ENCODE data around the gene EPHB6.

Gene EPHB6

GRCh38 chr7:142875456-142875855, 20.6 kb downstream of the EPHB6 start:
- Histone ChIP-seq H3K4me3 (ENCODE audit: low read depth, low read length) (no peak overlapping the region), H3K4me1 (ENCODE audit: control insufficient read depth, insufficient read depth, low read length) (no peaks in the 10 kb centered on the region), H3K9me3 (ENCODE audit: control insufficient read depth, insufficient read depth, low read length) (no peaks in the 10 kb centered on the region), H3K9ac (ENCODE audit: low read depth, low read length) (no peak overlapping the region), H3K36me3 (ENCODE audit: control insufficient read depth, insufficient read depth, low read length) (peaks cover 3% of the 10 kb centered on the region), H3K27me3 (ENCODE audit: control insufficient read depth, insufficient read depth, low read length) (no peaks in the 10 kb centered on the region)

- H3K9ac ChIP-seq (ENCODE audit: low read depth, low read length): no peak overlapping the region
- no peaks in the 10 kb centered on the region for H3K9me3 ChIP-seq (ENCODE audit: control insufficient read depth, insufficient read depth, low read length)
- no peak overlapping the region for H3K4me3 ChIP-seq (ENCODE audit: low read depth, low read length)
- H3K4me1 ChIP-seq (ENCODE audit: control insufficient read depth, insufficient read depth, low read length): no peaks in the 10 kb centered on the region
- no peaks in the 10 kb centered on the region for H3K27me3 ChIP-seq (ENCODE audit: control insufficient read depth, insufficient read depth, low read length)
- H3K36me3 ChIP-seq (ENCODE audit: control insufficient read depth, insufficient read depth, low read length): no peaks in the 10 kb centered on the region
Observed at GRCh38 chr7:142876236-142876960, 21.5 kb downstream of the EPHB6 start.

GRCh38 chr7:142876991-142877910, 22.4 kb downstream of the EPHB6 start:
- H3K36me3 ChIP-seq (ENCODE audit: control insufficient read depth, insufficient read depth, low read length): no peaks in the 10 kb centered on the region
- H3K4me3 ChIP-seq (ENCODE audit: low read depth, low read length): no peak overlapping the region
- no peak overlapping the region for H3K9ac ChIP-seq (ENCODE audit: low read depth, low read length)
- no peaks in the 10 kb centered on the region for H3K9me3 ChIP-seq (ENCODE audit: control insufficient read depth, insufficient read depth, low read length)
- H3K27me3 ChIP-seq (ENCODE audit: control insufficient read depth, insufficient read depth, low read length): no peaks in the 10 kb centered on the region
- no peaks in the 10 kb centered on the region for H3K4me1 ChIP-seq (ENCODE audit: control insufficient read depth, insufficient read depth, low read length)

GRCh38 chr7:142878315-142878714, 23.4 kb downstream of the EPHB6 start:
- no peak overlapping the region for H3K9ac ChIP-seq (ENCODE audit: low read depth, low read length)
- H3K36me3 ChIP-seq (ENCODE audit: control insufficient read depth, insufficient read depth, low read length): no peaks in the 10 kb centered on the region
- no peaks in the 10 kb centered on the region for H3K9me3 ChIP-seq (ENCODE audit: control insufficient read depth, insufficient read depth, low read length)
- no peaks in the 10 kb centered on the region for H3K27me3 ChIP-seq (ENCODE audit: control insufficient read depth, insufficient read depth, low read length)
- H3K4me3 ChIP-seq (ENCODE audit: low read depth, low read length): no peak overlapping the region
- H3K4me1 ChIP-seq (ENCODE audit: control insufficient read depth, insufficient read depth, low read length): no peaks in the 10 kb centered on the region

GRCh38 chr7:142879060-142879459, 24.2 kb downstream of the EPHB6 start:
- no peaks in the 10 kb centered on the region for H3K27me3 ChIP-seq (ENCODE audit: control insufficient read depth, insufficient read depth, low read length)
- H3K4me3 ChIP-seq (ENCODE audit: low read depth, low read length): no peak overlapping the region

GRCh38 chr7:142880876-142881505, 26.1 kb downstream of the EPHB6 start:
- H3K36me3 ChIP-seq (ENCODE audit: control insufficient read depth, insufficient read depth, low read length): no peaks in the 10 kb centered on the region
- no peaks in the 10 kb centered on the region for H3K4me1 ChIP-seq (ENCODE audit: control insufficient read depth, insufficient read depth, low read length)
- H3K4me3 ChIP-seq (ENCODE audit: low read depth, low read length): no peak overlapping the region
- H3K9ac ChIP-seq (ENCODE audit: low read depth, low read length): no peak overlapping the region
- no peaks in the 10 kb centered on the region for H3K27me3 ChIP-seq (ENCODE audit: control insufficient read depth, insufficient read depth, low read length)
- H3K9me3 ChIP-seq (ENCODE audit: control insufficient read depth, insufficient read depth, low read length): no peaks in the 10 kb centered on the region

More at GRCh38 chr7:142879060-142879459, 24.2 kb downstream of the EPHB6 start:
- H3K9me3 ChIP-seq (ENCODE audit: control insufficient read depth, insufficient read depth, low read length): no peaks in the 10 kb centered on the region
- no peak overlapping the region for H3K9ac ChIP-seq (ENCODE audit: low read depth, low read length)
- no peaks in the 10 kb centered on the region for H3K36me3 ChIP-seq (ENCODE audit: control insufficient read depth, insufficient read depth, low read length)
- no peaks in the 10 kb centered on the region for H3K4me1 ChIP-seq (ENCODE audit: control insufficient read depth, insufficient read depth, low read length)

GRCh38 chr7:142881586-142882337, 26.9 kb downstream of the EPHB6 start:
- Histone ChIP-seq H3K4me3 (ENCODE audit: low read depth, low read length) (no peak overlapping the region), H3K27me3 (ENCODE audit: control insufficient read depth, insufficient read depth, low read length) (no peaks in the 10 kb centered on the region), H3K36me3 (ENCODE audit: control insufficient read depth, insufficient read depth, low read length) (no peaks in the 10 kb centered on the region), H3K9me3 (ENCODE audit: control insufficient read depth, insufficient read depth, low read length) (no peaks in the 10 kb centered on the region), H3K9ac (ENCODE audit: low read depth, low read length) (no peak overlapping the region), H3K4me1 (ENCODE audit: control insufficient read depth, insufficient read depth, low read length) (no peaks in the 10 kb centered on the region)

- Histone ChIP-seq H3K9me3 (ENCODE audit: control insufficient read depth, insufficient read depth, low read length) (no peaks in the 10 kb centered on the region), H3K27me3 (ENCODE audit: control insufficient read depth, insufficient read depth, low read length) (no peaks in the 10 kb centered on the region), H3K4me3 (ENCODE audit: low read depth, low read length) (no peak overlapping the region), H3K4me1 (ENCODE audit: control insufficient read depth, insufficient read depth, low read length) (no peaks in the 10 kb centered on the region), H3K9ac (ENCODE audit: low read depth, low read length) (no peak overlapping the region), H3K36me3 (ENCODE audit: control insufficient read depth, insufficient read depth, low read length) (no peaks in the 10 kb centered on the region)
Observed at GRCh38 chr7:142882338-142882678, 27.4 kb downstream of the EPHB6 start.

GRCh38 chr7:142883145-142883544, 28.3 kb downstream of the EPHB6 start:
- H3K27me3 ChIP-seq (ENCODE audit: control insufficient read depth, insufficient read depth, low read length): no peaks in the 10 kb centered on the region
- no peaks in the 10 kb centered on the region for H3K4me1 ChIP-seq (ENCODE audit: control insufficient read depth, insufficient read depth, low read length)

GRCh38 chr7:142883571-142884285, 28.9 kb downstream of the EPHB6 start:
- Histone ChIP-seq H3K9ac (ENCODE audit: low read depth, low read length) (no peak overlapping the region), H3K27me3 (ENCODE audit: control insufficient read depth, insufficient read depth, low read length) (no peaks in the 10 kb centered on the region), H3K4me1 (ENCODE audit: control insufficient read depth, insufficient read depth, low read length) (no peaks in the 10 kb centered on the region)

More at GRCh38 chr7:142883145-142883544, 28.3 kb downstream of the EPHB6 start:
- Histone ChIP-seq H3K4me3 (ENCODE audit: low read depth, low read length) (no peak overlapping the region), H3K9me3 (ENCODE audit: control insufficient read depth, insufficient read depth, low read length) (no peaks in the 10 kb centered on the region), H3K9ac (ENCODE audit: low read depth, low read length) (no peak overlapping the region), H3K36me3 (ENCODE audit: control insufficient read depth, insufficient read depth, low read length) (no peaks in the 10 kb centered on the region)

GRCh38 chr7:142884286-142884640, 29.4 kb downstream of the EPHB6 start:
- Histone ChIP-seq H3K4me1 (ENCODE audit: control insufficient read depth, insufficient read depth, low read length) (no peaks in the 10 kb centered on the region), H3K36me3 (ENCODE audit: control insufficient read depth, insufficient read depth, low read length) (no peaks in the 10 kb centered on the region), H3K4me3 (ENCODE audit: low read depth, low read length) (no peak overlapping the region), H3K9ac (ENCODE audit: low read depth, low read length) (no peak overlapping the region), H3K9me3 (ENCODE audit: control insufficient read depth, insufficient read depth, low read length) (no peaks in the 10 kb centered on the region), H3K27me3 (ENCODE audit: control insufficient read depth, insufficient read depth, low read length) (no peaks in the 10 kb centered on the region)

More at GRCh38 chr7:142883571-142884285, 28.9 kb downstream of the EPHB6 start:
- Histone ChIP-seq H3K9me3 (ENCODE audit: control insufficient read depth, insufficient read depth, low read length) (no peaks in the 10 kb centered on the region), H3K36me3 (ENCODE audit: control insufficient read depth, insufficient read depth, low read length) (no peaks in the 10 kb centered on the region), H3K4me3 (ENCODE audit: low read depth, low read length) (no peak overlapping the region)

Measured in iPS-15b (cell line).